HCT116 (cell line): Measurements from ENCODE around the gene ZSCAN5C. TPM values are rescaled to one million over a fixed set of nuclear protein-coding genes. Genes with fewer than 3 reads are reported as not detected.

Experiments used
- ATAC-seq: fragments of 200-7000 bp; cut with Tn5 transposase; 2 replicates; pipeline ENCODE4 v1.9.1; 2020; ENCODE audit warnings: mild to moderate bottlenecking, moderate library complexity
- BruUV-seq: library from RNA; stranded (reverse); fragments of 400-500 nt; replicated peaks from 2 replicates; lab custom pipeline; 2021; lab: Mats Ljungman, UMichigan
- CTCF ChIA-PET: fragments of 300-600 bp; sonication (Branson Sonifier 250); formaldehyde crosslinking; loops from one replicate; lab custom pipeline; 2021; ENCODE audit warnings: antibody characterized with exemption; lab: Charles Lee
- POLR2A ChIA-PET: fragments of 300-600, 350-600 bp; sonication (Branson Sonifier 250); formaldehyde crosslinking; loops from one replicate; lab custom pipeline; 2021; ENCODE audit warnings: antibody characterized with exemption; lab: Charles Lee
- RAD21 ChIA-PET, 2 experiments: fragments of 300-600 bp; sonication (Branson Sonifier 250); formaldehyde crosslinking; loops; one replicate each; lab custom pipeline; 2023; ENCODE audit warnings: low total read pairs in 2 of 2; ENCODE audit not compliant: uncharacterized antibody in 2 of 2, unreplicated experiment in 2 of 2, low non-redundant PET in 1 of 2; lab: Charles Lee
- DNase-seq: peaks from one replicate; pipeline ENCODE4 v3.0.0-alpha.2; 2010; ENCODE audit warnings: low read depth, low spot score
- H2AFZ ChIP-seq: fragments of 200-600 bp; shearing (Covaris generic), sonication (generic); 2 replicates; pipeline ENCODE4 v1.6.1; 2017; ENCODE audit warnings: low read depth, mixed run types, mixed read lengths, antibody characterized with exemption, low read length; ENCODE audit not compliant: poor library complexity, severe bottlenecking
- H3K27ac ChIP-seq: 2 replicates; pipeline ENCODE4 v1.5.1; 2012; ENCODE audit warnings: low read depth, low read length
- H3K27me3 ChIP-seq: fragments of 200-600 bp; sonication (generic); 2 replicates; pipeline ENCODE4 v1.6.1; 2016; ENCODE audit warnings: mixed run types, low read length, mixed read lengths; ENCODE audit not compliant: insufficient read depth
- H3K36me3 ChIP-seq, 2 experiments: fragments of 200-500 bp in 1 of 2; fragments of 200-600 bp in 1 of 2; sonication (Bioruptor generic) in 1 of 2; sonication (generic) in 1 of 2; 2 replicates each; pipeline versions ENCODE4 v1.5.1 to v1.6.1; 2014 to 2016; ENCODE audit warnings: low read length in 2 of 2, inconsistent platforms in 1 of 2, mixed read lengths in 1 of 2, mixed run types in 1 of 2; ENCODE audit not compliant: insufficient read depth in 2 of 2, control insufficient read depth in 1 of 2
- H3K4me1 ChIP-seq, 2 experiments: fragments of 200-600 bp in 1 of 2; sonication (generic) in 1 of 2; 2 replicates each; pipeline versions ENCODE4 v1.5.1 to v1.6.1; 2012 to 2017; ENCODE audit warnings: low read length in 2 of 2, inconsistent platforms in 1 of 2, mild to moderate bottlenecking in 1 of 2, mixed read lengths in 1 of 2, mixed run types in 1 of 2, moderate library complexity in 1 of 2; ENCODE audit not compliant: insufficient read depth in 2 of 2, control insufficient read depth in 1 of 2
- H3K4me2 ChIP-seq: fragments of 200-600 bp; sonication (generic); 2 replicates; pipeline ENCODE4 v1.6.1; 2017; ENCODE audit warnings: mixed run types, low read length, mixed read lengths
- H3K4me3 ChIP-seq, 2 experiments: fragments of 200-600 bp in 1 of 2; sonication (generic) in 1 of 2; replicated peaks in 1 of 2; 2 replicates each; pipeline ENCODE4 v1.5.1; 2011 to 2016; ENCODE audit warnings: low read length in 2 of 2, control low read depth in 1 of 2, low read depth in 1 of 2, mild to moderate bottlenecking in 1 of 2, mixed read lengths in 1 of 2, mixed run types in 1 of 2
- H3K79me2 ChIP-seq: fragments of 200-600 bp; sonication (generic); 2 replicates; pipeline ENCODE4 v1.6.1; 2017; ENCODE audit warnings: mild to moderate bottlenecking, mixed run types, low read length, moderate library complexity, mixed read lengths; ENCODE audit not compliant: insufficient read depth
- H3K9ac ChIP-seq: fragments of 200-600 bp; sonication (generic); 2 replicates; pipeline ENCODE4 v1.6.1; 2016; ENCODE audit warnings: low read length, mixed read lengths
- H3K9me2 ChIP-seq: fragments of 200-600 bp; sonication (generic), shearing (Covaris generic); 2 replicates; pipeline ENCODE4 v1.6.1; 2017; ENCODE audit warnings: mixed run types, mild to moderate bottlenecking, moderate library complexity; ENCODE audit not compliant: insufficient read depth
- H3K9me3 ChIP-seq, 2 experiments: fragments of 200-500 bp in 1 of 2; fragments of 200-600 bp in 1 of 2; sonication (Bioruptor generic) in 1 of 2; sonication (generic) in 1 of 2; 2 replicates each; pipeline ENCODE4 v1.6.1; 2014 to 2017; ENCODE audit warnings: low read length in 2 of 2, mixed read lengths in 2 of 2, inconsistent platforms in 1 of 2, low read depth in 1 of 2, mild to moderate bottlenecking in 1 of 2, mixed run types in 1 of 2, moderate library complexity in 1 of 2; ENCODE audit not compliant: control insufficient read depth in 1 of 2, insufficient read depth in 1 of 2
- H4K20me1 ChIP-seq: fragments of 200-600 bp; sonication (generic), shearing (Covaris generic); 2 replicates; pipeline ENCODE4 v1.6.1; 2017; ENCODE audit warnings: mixed run types, mild to moderate bottlenecking, moderate library complexity; ENCODE audit not compliant: insufficient read depth
- ATF3 ChIP-seq: IDR thresholded peaks from 2 replicates; pipeline ENCODE4 v1.6.1; 2012
- FOSL1 ChIP-seq: IDR thresholded peaks from 2 replicates; pipeline ENCODE4 v1.6.1; 2012; ENCODE audit warnings: low read depth
- POLR2A ChIP-seq: IDR thresholded peaks from 2 replicates; pipeline ENCODE4 v1.7.0; 2011; ENCODE audit warnings: borderline replicate concordance; ENCODE audit not compliant: insufficient read depth, insufficient read length; ENCODE audit errors: extremely low read depth
- POLR2AphosphoS5 ChIP-seq: IDR thresholded peaks from 2 replicates; pipeline ENCODE4 v1.6.1; 2011; ENCODE audit warnings: mild to moderate bottlenecking, low read depth, low read length, moderate library complexity
- RAD21 ChIP-seq: IDR thresholded peaks from 2 replicates; pipeline ENCODE4 v1.6.1; 2012; ENCODE audit warnings: low read depth, mild to moderate bottlenecking
- SP1 ChIP-seq: IDR thresholded peaks from 2 replicates; pipeline ENCODE4 v1.6.1; 2012; ENCODE audit warnings: low read depth
- TCF7L2 ChIP-seq: IDR thresholded peaks from 2 replicates; pipeline ENCODE4 v1.7.0; 2011; ENCODE audit warnings: borderline replicate concordance, inconsistent platforms; ENCODE audit not compliant: insufficient read depth, insufficient read length; ENCODE audit errors: extremely low read depth
- intact Hi-C: fragments of 100-400 bp; cut with micrococcal nuclease; formaldehyde crosslinking; loops from 2 replicates; pipeline ENCODE4 v1.10.0; 2022
- total RNA-seq: library from RNA; stranded (reverse); gene quantifications from one replicate; pipeline ENCODE4 v1.2.1, GENCODE V29; 2021; ENCODE audit not compliant: unreplicated experiment
- TF ChIP-seq, protein P1 (sequence below): IDR thresholded peaks from 2 replicates; pipeline ENCODE4 v1.6.1; 2012
- TF ChIP-seq, protein P2 (sequence below), 3 experiments: fragments of 200-600 bp in 1 of 3; sonication (generic) in 1 of 3; IDR thresholded peaks in 2 of 3; conservative IDR thresholded peaks in 1 of 3; 2 replicates each; pipeline ENCODE4 v1.5.1; 2012 to 2017; ENCODE audit warnings: low read depth in 2 of 3, low read length in 2 of 3, antibody characterized with exemption in 1 of 3, borderline replicate concordance in 1 of 3, control low read depth in 1 of 3, mild to moderate bottlenecking in 1 of 3, mixed read lengths in 1 of 3, mixed run types in 1 of 3, moderate library complexity in 1 of 3; ENCODE audit not compliant: insufficient read depth in 1 of 3

ZSCAN5C gene
- total RNA-seq, 1 experiment from 2014 or later = not detected

- TF ChIP-seq, protein P1, sequence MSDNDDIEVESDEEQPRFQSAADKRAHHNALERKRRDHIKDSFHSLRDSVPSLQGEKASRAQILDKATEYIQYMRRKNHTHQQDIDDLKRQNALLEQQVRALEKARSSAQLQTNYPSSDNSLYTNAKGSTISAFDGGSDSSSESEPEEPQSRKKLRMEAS = 0 out of 2 replicates have a peak, but pooled peaks have one; percentile 22
- TF ChIP-seq POLR2AphosphoS5 (no peak), ATF3 (no peak), SP1 (no peak)
These were observed 50.8 kb downstream of the ZSCAN5C start (continued) for GRCh38 chr19:56252699-56253422.

DNA sequence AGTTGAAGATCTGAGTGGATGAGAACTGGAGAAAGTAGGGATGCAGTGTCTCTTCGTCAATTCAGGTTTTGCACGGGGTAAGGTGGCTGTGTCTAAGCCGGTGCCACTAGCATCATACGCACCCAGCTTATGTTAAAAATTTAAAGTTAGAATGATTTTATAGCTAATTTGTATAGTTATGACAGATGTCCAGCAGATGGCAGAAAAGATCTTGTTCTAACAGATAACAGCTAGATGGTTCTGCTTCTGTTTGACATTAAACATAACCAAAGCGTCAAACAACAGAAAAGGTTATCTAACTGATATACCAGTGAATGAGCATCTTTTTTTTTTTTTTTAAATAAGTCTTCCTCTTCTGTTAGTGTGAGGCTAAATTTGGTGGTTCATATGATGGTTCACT lies 51.7 kb downstream of the ZSCAN5C start:
- BruUV-seq = no TSS peak
- ATAC-seq (peak; percentile 48; the same call in 1 of the 2 replicates), DNase-seq (peak; percentile 41)
- peaks cover 0 to 3% of the 10 kb centered on the region in 2 experiments; a peak in 1 of 4 replicates for H3K4me1 ChIP-seq
- H3K9me2 ChIP-seq = no peaks in the 10 kb centered on the region
- H3K9ac ChIP-seq = no peak overlapping the region
- no peaks in the 10 kb centered on the region for H4K20me1 ChIP-seq
- intact Hi-C loops = loop anchor here (1.0 to 5.0 kb wide), 4 partner anchors 59 to 187 kb away; partner anchors contain the start of gene ZSCAN5A
- RAD21 ChIA-PET = interaction anchor here (0.7 to 2.7 kb wide), 7 partner anchors 56 to 188 kb away, joined by 3 to 25 read pairs (median 5); no protein-coding TSS in a partner anchor
- TF ChIP-seq, protein P2, sequence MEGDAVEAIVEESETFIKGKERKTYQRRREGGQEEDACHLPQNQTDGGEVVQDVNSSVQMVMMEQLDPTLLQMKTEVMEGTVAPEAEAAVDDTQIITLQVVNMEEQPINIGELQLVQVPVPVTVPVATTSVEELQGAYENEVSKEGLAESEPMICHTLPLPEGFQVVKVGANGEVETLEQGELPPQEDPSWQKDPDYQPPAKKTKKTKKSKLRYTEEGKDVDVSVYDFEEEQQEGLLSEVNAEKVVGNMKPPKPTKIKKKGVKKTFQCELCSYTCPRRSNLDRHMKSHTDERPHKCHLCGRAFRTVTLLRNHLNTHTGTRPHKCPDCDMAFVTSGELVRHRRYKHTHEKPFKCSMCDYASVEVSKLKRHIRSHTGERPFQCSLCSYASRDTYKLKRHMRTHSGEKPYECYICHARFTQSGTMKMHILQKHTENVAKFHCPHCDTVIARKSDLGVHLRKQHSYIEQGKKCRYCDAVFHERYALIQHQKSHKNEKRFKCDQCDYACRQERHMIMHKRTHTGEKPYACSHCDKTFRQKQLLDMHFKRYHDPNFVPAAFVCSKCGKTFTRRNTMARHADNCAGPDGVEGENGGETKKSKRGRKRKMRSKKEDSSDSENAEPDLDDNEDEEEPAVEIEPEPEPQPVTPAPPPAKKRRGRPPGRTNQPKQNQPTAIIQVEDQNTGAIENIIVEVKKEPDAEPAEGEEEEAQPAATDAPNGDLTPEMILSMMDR (IDR thresholded peaks at IDR 0.05 in 2 of 3, conservative IDR thresholded peaks at IDR 0.05 in 1 of 3; ENCODE audit: borderline replicate concordance in 1 of 3, insufficient read depth in 1 of 3, low read depth in 2 of 3, low read length in 2 of 3) = peak; percentile 37 to 45 (median 38); a peak in 5 of 6 replicates
- TF ChIP-seq TCF7L2 (no peak), FOSL1 (no peak), ATF3 (no peak), SP1 (no peak), RAD21 (peak; percentile 49), POLR2A (no peak)
- TF ChIP-seq, all 23 proteins: peak for 2
- no peaks in the 10 kb centered on the region for H3K79me2 ChIP-seq
- H2AFZ ChIP-seq = no peak overlapping the region
- H3K27ac ChIP-seq = no peak overlapping the region
- no peaks in the 10 kb centered on the region for H3K27me3 ChIP-seq
- no peaks in the 10 kb centered on the region for H3K36me3 ChIP-seq
- H3K9me3 ChIP-seq = no peaks in the 10 kb centered on the region
- no peak overlapping the region for H3K4me3 ChIP-seq
- ChIA-PET POLR2A (interaction anchor here (1.0 to 1.9 kb wide), 4 partner anchors 56 to 188 kb away, joined by 4 to 6 read pairs (median 4); no protein-coding TSS in a partner anchor), CTCF (interaction anchor here (0.5 to 5.1 kb wide), 28 partner anchors 8 to 187 kb away, joined by 3 to 229 read pairs (median 6); partner anchors contain the start of genes ZNF444 and ZSCAN5A)
- H3K4me2 ChIP-seq = no peak overlapping the region
